DND-41 (cell line): ENCODE results near the gene HLA-DQB2.
"Not testable (repeated sequence)": the region's sequence is repeated elsewhere in the genome, so short reads cannot be mapped to it uniquely, and the experiment has no call there.

Experiments
- ATAC-seq: fragments of 200-7000 bp; cut with Tn5 transposase; 3 replicates; pipeline ENCODE4 v1.9.1; 2021; ENCODE audit warnings: low read depth; ENCODE audit not compliant: insufficient read depth
- DNase-seq: peaks from one replicate; pipeline ENCODE4 v3.0.0-alpha.2; 2020
- H2AFZ ChIP-seq: 2 replicates; pipeline ENCODE4 v1.6.0; 2012; ENCODE audit warnings: low read depth, low read length
- H3K27ac ChIP-seq: 2 replicates; pipeline ENCODE4 v1.5.1; 2012; ENCODE audit warnings: low read length, inconsistent platforms
- H3K27me3 ChIP-seq: fragments of 200-600 bp; sonication (generic); 2 replicates; pipeline ENCODE4 v1.6.0; 2012; ENCODE audit warnings: low read length, mild to moderate bottlenecking, inconsistent platforms; ENCODE audit not compliant: insufficient read depth, poor library complexity
- H3K36me3 ChIP-seq: 2 replicates; pipeline ENCODE4 v1.5.1; 2012; ENCODE audit warnings: low read length, inconsistent platforms; ENCODE audit not compliant: insufficient read depth
- H3K4me1 ChIP-seq: 2 replicates; pipeline ENCODE4 v1.5.1; 2012; ENCODE audit warnings: mild to moderate bottlenecking, low read length; ENCODE audit not compliant: insufficient read depth
- H3K4me2 ChIP-seq: 2 replicates; pipeline ENCODE4 v1.6.0; 2012; ENCODE audit warnings: mild to moderate bottlenecking, moderate library complexity, low read length, inconsistent platforms; ENCODE audit not compliant: insufficient read depth
- H3K4me3 ChIP-seq, 2 experiments: fragments of 200-600 bp in 1 of 2; shearing (Covaris generic) in 1 of 2; 2 replicates each; pipeline ENCODE4 v1.5.1; 2012 to 2016; ENCODE audit warnings: inconsistent platforms in 2 of 2, low read length in 2 of 2, mild to moderate bottlenecking in 2 of 2, low read depth in 1 of 2, moderate library complexity in 1 of 2
- H3K79me2 ChIP-seq: 2 replicates; pipeline ENCODE4 v1.6.0; 2012; ENCODE audit warnings: low read length, inconsistent platforms; ENCODE audit not compliant: insufficient read depth
- H3K9ac ChIP-seq: 2 replicates; pipeline ENCODE4 v1.6.0; 2012; ENCODE audit warnings: low read depth, mild to moderate bottlenecking, inconsistent platforms, low read length, moderate library complexity
- H3K9me3 ChIP-seq: 2 replicates; pipeline ENCODE4 v1.5.1; 2012; ENCODE audit warnings: low read length, moderate library complexity, mild to moderate bottlenecking, inconsistent platforms; ENCODE audit not compliant: insufficient read depth, severe bottlenecking
- H4K20me1 ChIP-seq: 2 replicates; pipeline ENCODE4 v1.6.0; 2012; ENCODE audit warnings: low read length; ENCODE audit not compliant: insufficient read depth
- CTCF ChIP-seq: IDR thresholded peaks from 2 replicates; pipeline ENCODE4 v1.5.1; 2012; ENCODE audit warnings: borderline replicate concordance, low read length, moderate library complexity, mild to moderate bottlenecking; ENCODE audit not compliant: poor library complexity, severe bottlenecking; ENCODE audit errors: extremely low read depth
- EZH2 ChIP-seq: IDR thresholded peaks from 3 replicates; pipeline ENCODE4 v1.6.1; 2012; ENCODE audit warnings: borderline replicate concordance, low read depth, mild to moderate bottlenecking, moderate library complexity, low read length, inconsistent platforms; ENCODE audit not compliant: severe bottlenecking

HLA-DQB2 gene

GRCh38 chr6:32761548-32761947 is 1.8 kb downstream of the HLA-DQB2 start:
- H4K20me1 ChIP-seq, result no peaks in the 10 kb centered on the region
- TF ChIP-seq CTCF (no peak), EZH2 (no peak)
- ATAC-seq (no peak), DNase-seq (no peak)
- H3K4me1 ChIP-seq, result no peaks in the 10 kb centered on the region
- H2AFZ ChIP-seq, result no peak overlapping the region
- peaks cover 18% of the 10 kb centered on the region for H3K27me3 ChIP-seq
- no peak overlapping the region for H3K4me2 ChIP-seq
- no peaks in the 10 kb centered on the region for H3K9me3 ChIP-seq
- no peaks in the 10 kb centered on the region for H3K79me2 ChIP-seq
- no peaks in the 10 kb centered on the region for H3K36me3 ChIP-seq
- no peak overlapping the region for H3K27ac ChIP-seq
- H3K4me3 ChIP-seq, result no peak overlapping the region
- no peak overlapping the region for H3K9ac ChIP-seq

DNA sequence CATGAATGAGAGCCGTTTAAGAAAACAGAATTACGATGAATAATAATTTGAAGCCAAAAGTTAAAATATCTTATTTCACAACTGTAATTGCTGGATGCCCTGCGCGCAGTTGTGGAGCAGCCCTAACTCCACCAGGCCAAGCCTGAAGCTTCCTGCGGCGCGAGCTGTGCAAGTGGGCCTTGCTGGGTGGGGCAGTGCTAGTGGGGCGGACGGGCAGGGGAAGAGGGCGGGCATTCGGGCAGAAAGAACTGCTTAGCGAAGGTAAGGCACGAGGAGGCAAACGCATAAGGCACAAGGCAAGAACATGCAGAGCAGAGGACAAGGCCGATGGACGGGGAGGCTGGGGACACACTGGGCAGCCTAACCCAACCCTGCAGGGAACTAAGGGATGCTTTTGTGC is 2.3 kb downstream of the HLA-DQB2 start:
- TF ChIP-seq CTCF (no peak), EZH2 (no peak)
- H3K4me1 ChIP-seq, result no peaks in the 10 kb centered on the region
- ATAC-seq (no peak), DNase-seq (no peak)
- no peaks in the 10 kb centered on the region for H4K20me1 ChIP-seq
- H3K9ac ChIP-seq, result no peak overlapping the region
- no peak overlapping the region for H2AFZ ChIP-seq
- no peaks in the 10 kb centered on the region for H3K36me3 ChIP-seq
- H3K27ac ChIP-seq, result no peak overlapping the region
- no peaks in the 10 kb centered on the region for H3K9me3 ChIP-seq
- no peak overlapping the region for H3K4me2 ChIP-seq
- no peak overlapping the region for H3K4me3 ChIP-seq
- H3K79me2 ChIP-seq, result no peaks in the 10 kb centered on the region
- peaks cover 18% of the 10 kb centered on the region for H3K27me3 ChIP-seq

GRCh38 chr6:32759669-32760068 is 3.7 kb downstream of the HLA-DQB2 start:
- H3K4me3 ChIP-seq, result no peak overlapping the region
- DNase-seq (no peak), ATAC-seq (no peak)
- no peaks in the 10 kb centered on the region for H4K20me1 ChIP-seq
- H3K4me1 ChIP-seq, result no peaks in the 10 kb centered on the region
- no peaks in the 10 kb centered on the region for H3K9me3 ChIP-seq
- no peaks in the 10 kb centered on the region for H3K36me3 ChIP-seq
- H3K79me2 ChIP-seq, result no peaks in the 10 kb centered on the region
- H3K9ac ChIP-seq, result no peak overlapping the region
- H3K27ac ChIP-seq, result no peak overlapping the region
- peaks cover 18% of the 10 kb centered on the region for H3K27me3 ChIP-seq
- TF ChIP-seq CTCF (no peak), EZH2 (no peak)
- no peak overlapping the region for H3K4me2 ChIP-seq
- no peak overlapping the region for H2AFZ ChIP-seq

- Histone ChIP-seq H3K27ac (no peak overlapping the region), H3K4me3 (no peak overlapping the region), H3K4me1 (no peaks in the 10 kb centered on the region), H3K9ac (no peak overlapping the region), H3K4me2 (no peak overlapping the region), H2AFZ (no peak overlapping the region), H3K36me3 (no peaks in the 10 kb centered on the region), H3K79me2 (no peaks in the 10 kb centered on the region), H3K27me3 (peaks cover 22% of the 10 kb centered on the region), H3K9me3 (no peaks in the 10 kb centered on the region), H4K20me1 (no peaks in the 10 kb centered on the region)
- ATAC-seq, result no peak
- TF ChIP-seq CTCF, result no peak
- no peak for TF ChIP-seq EZH2
- no peak for DNase-seq
Observed at GRCh38 chr6:32752580-32752979, 10.8 kb downstream of the HLA-DQB2 start.

- not testable (repeated sequence) for H3K9me3 ChIP-seq, H3K27ac ChIP-seq, H2AFZ ChIP-seq, H3K4me1 ChIP-seq, ATAC-seq, H3K79me2 ChIP-seq, H3K9ac ChIP-seq, DNase-seq, H3K4me2 ChIP-seq, H3K4me3 ChIP-seq, H4K20me1 ChIP-seq, H3K36me3 ChIP-seq
- peaks cover 31% of the 10 kb centered on the region for H3K27me3 ChIP-seq
Observed at GRCh38 chr6:32745649-32746048, 17.7 kb downstream of the HLA-DQB2 start.
